ENCODE measurements around the gene SUSD1. TPM values are rescaled to one million over a fixed set of nuclear protein-coding genes. Genes with fewer than 3 reads are reported as not detected.
A peak's percentile ranks its signal among the peaks of the same experiment; 100 is the strongest.

The SUSD1 gene
- total and polyA plus RNA-seq, 2 donors (not counting 3 experiments of a cell fraction or from before 2014, with no cell fraction given): 33.1 to 37.8 TPM

- BruUV-seq (replicated peaks): no TSS peak
- intact Hi-C loops (cut with micrococcal nuclease): no loop called here
- no peak for FAIRE-seq
- CTCF ChIA-PET: interaction anchor here (1.0 kb wide), 1 partner anchor 61 kb away, joined by 3 read pairs; no protein-coding TSS in a partner anchor
- DNase-seq (ENCODE audit: low read depth, low spot score): no peak
- Histone ChIP-seq H3K4me3 (replicated peaks in 1 of 3; ENCODE audit: insufficient read depth in 1 of 3, low read depth in 1 of 3, low read length in 3 of 3) (no peak overlapping the region), H3K9ac (replicated peaks; ENCODE audit: extremely low read depth, insufficient read depth, low read length) (no peak overlapping the region), H3K36me3 (ENCODE audit: control insufficient read depth in 2 of 2, extremely low read depth in 1 of 2, insufficient read depth in 2 of 2, low read length in 2 of 2) (no peaks in the 10 kb centered on the region), H3K27ac (ENCODE audit: insufficient read depth, low read depth, low read length) (no peak overlapping the region), H3K27me3 (ENCODE audit: control insufficient read depth in 2 of 2, insufficient read depth in 2 of 2, low read length in 2 of 2) (no peaks in the 10 kb centered on the region), H3K4me2 (ENCODE audit: insufficient read depth, low read length) (no peak overlapping the region), H2AFZ (ENCODE audit: low read depth, low read length) (no peak overlapping the region), H3K4me1 (ENCODE audit: control insufficient read depth, extremely low read depth, insufficient read depth, low read length) (peaks cover 5% of the 10 kb centered on the region), H3K9me1 (replicated peaks; ENCODE audit: control insufficient read depth, extremely low read depth, insufficient read depth, low read length) (no peaks in the 10 kb centered on the region), H3K79me2 (ENCODE audit: control insufficient read depth, insufficient read depth, low read length) (peaks cover 21% of the 10 kb centered on the region), H4K20me1 (replicated peaks; ENCODE audit: control insufficient read depth, extremely low read depth, insufficient read depth, low read length) (peaks cover 2% of the 10 kb centered on the region), H3K9me3 (replicated peaks; ENCODE audit: control insufficient read depth, insufficient read depth, low read length) (no peaks in the 10 kb centered on the region)
- TF ChIP-seq EZH2 (IDR thresholded peaks at IDR 0.05; ENCODE audit: borderline replicate concordance, low read depth, low read length, severe bottlenecking) (no peak), POLR2A (IDR thresholded peaks at IDR 0.05; ENCODE audit: low read depth, low read length) (no peak), CTCF (IDR thresholded peaks at IDR 0.05; ENCODE audit: extremely low read depth in 1 of 2, insufficient read depth in 1 of 2, low read depth in 1 of 2, low read length in 2 of 2) (no peak), JUN (IDR thresholded peaks at IDR 0.05; ENCODE audit: borderline replicate concordance, insufficient read depth, insufficient read length, low read depth) (no peak)
- dilution Hi-C loops (cut with MboI; ENCODE audit: extremely low pct_ligation_motif_present, low sequenced_read_pairs): no loop called here
- POLR2A ChIA-PET: no interaction called here
These were observed 5.7 kb downstream of the SUSD1 start for GRCh38 chr9:112169368-112169767.

GRCh38 chr9:112168197-112168596, 6.9 kb downstream of the SUSD1 start:
- Histone ChIP-seq H4K20me1 (replicated peaks; ENCODE audit: control insufficient read depth, extremely low read depth, insufficient read depth, low read length) (peaks cover 2% of the 10 kb centered on the region), H3K9me3 (replicated peaks; ENCODE audit: control insufficient read depth, insufficient read depth, low read length) (no peaks in the 10 kb centered on the region), H3K4me1 (ENCODE audit: control insufficient read depth, extremely low read depth, insufficient read depth, low read length) (no peaks in the 10 kb centered on the region), H3K4me2 (ENCODE audit: insufficient read depth, low read length) (no peak overlapping the region), H3K9ac (replicated peaks; ENCODE audit: extremely low read depth, insufficient read depth, low read length) (no peak overlapping the region), H3K27me3 (ENCODE audit: control insufficient read depth in 2 of 2, insufficient read depth in 2 of 2, low read length in 2 of 2) (no peaks in the 10 kb centered on the region), H3K36me3 (ENCODE audit: control insufficient read depth in 2 of 2, extremely low read depth in 1 of 2, insufficient read depth in 2 of 2, low read length in 2 of 2) (no peaks in the 10 kb centered on the region), H3K27ac (ENCODE audit: insufficient read depth, low read depth, low read length) (no peak overlapping the region), H3K4me3 (replicated peaks in 1 of 3; ENCODE audit: insufficient read depth in 1 of 3, low read depth in 1 of 3, low read length in 3 of 3) (no peak overlapping the region), H2AFZ (ENCODE audit: low read depth, low read length) (no peak overlapping the region), H3K9me1 (replicated peaks; ENCODE audit: control insufficient read depth, extremely low read depth, insufficient read depth, low read length) (no peaks in the 10 kb centered on the region), H3K79me2 (ENCODE audit: control insufficient read depth, insufficient read depth, low read length) (peaks cover 13% of the 10 kb centered on the region)
- DNase-seq (ENCODE audit: low read depth, low spot score): no peak
- peak; percentile 8 for FAIRE-seq
- TF ChIP-seq POLR2AphosphoS5 (IDR thresholded peaks at IDR 0.05; ENCODE audit: insufficient read depth, low read depth, low read length) (no peak), JUN (IDR thresholded peaks at IDR 0.05; ENCODE audit: borderline replicate concordance, insufficient read depth, insufficient read length, low read depth) (no peak)
- ChIA-PET POLR2A (no interaction called here), CTCF (no interaction called here)
- no TSS peak for BruUV-seq (replicated peaks)
- intact Hi-C loops (cut with micrococcal nuclease) (no loop called here), dilution Hi-C loops (cut with MboI; ENCODE audit: extremely low pct_ligation_motif_present, low sequenced_read_pairs) (no loop called here)

Measured in endothelial cell of umbilical vein (primary cell).